Gastrocnemius medialis (tissue), 4 donors: ENCODE measurements around the gene SMAD3.

Source experiments
- POLR2A ChIP-seq, 2 donors: fragments of 450-650 bp; IDR thresholded peaks; one replicate each; pipeline ENCODE4 v1.6.1; 2017; ENCODE audit warnings: antibody characterized with exemption in 2 of 2, mild to moderate bottlenecking in 2 of 2, moderate library complexity in 2 of 2
- TF ChIP-seq, protein P1 (sequence below), 5 experiments: fragments of 450-650 bp in 3 of 5; fragments of 200-600 bp in 2 of 5; sonication (generic) in 2 of 5; IDR thresholded peaks in 4 of 5; conservative IDR thresholded peaks in 1 of 5; 1 replicate in 4 of 5; 2 replicates in 1 of 5; pipeline ENCODE4 v1.5.1; 2016 to 2019; ENCODE audit warnings: antibody characterized with exemption in 5 of 5, mild to moderate bottlenecking in 3 of 5, moderate library complexity in 3 of 5

DNA sequence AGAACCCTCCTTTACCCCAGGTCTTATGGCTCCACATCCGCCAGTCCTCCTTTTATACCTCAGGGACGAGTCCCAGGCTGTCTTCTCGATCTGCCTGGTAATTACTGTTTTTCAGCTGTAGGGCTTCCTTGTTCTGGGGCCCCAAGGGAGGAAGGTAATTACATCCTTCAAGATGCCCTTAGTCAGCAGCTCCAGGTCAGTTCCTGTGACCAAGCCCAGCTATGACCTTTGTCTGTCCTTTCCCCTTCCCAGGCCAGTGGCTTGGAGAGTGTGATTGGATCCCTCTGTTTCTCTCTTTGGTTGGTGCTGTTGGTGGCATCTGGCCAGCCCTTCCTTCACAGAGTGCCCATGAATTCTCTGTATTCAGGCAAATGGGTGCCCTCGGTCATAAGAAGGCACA lies 96.5 kb downstream of the SMAD3 start:
- TF ChIP-seq, protein P1, sequence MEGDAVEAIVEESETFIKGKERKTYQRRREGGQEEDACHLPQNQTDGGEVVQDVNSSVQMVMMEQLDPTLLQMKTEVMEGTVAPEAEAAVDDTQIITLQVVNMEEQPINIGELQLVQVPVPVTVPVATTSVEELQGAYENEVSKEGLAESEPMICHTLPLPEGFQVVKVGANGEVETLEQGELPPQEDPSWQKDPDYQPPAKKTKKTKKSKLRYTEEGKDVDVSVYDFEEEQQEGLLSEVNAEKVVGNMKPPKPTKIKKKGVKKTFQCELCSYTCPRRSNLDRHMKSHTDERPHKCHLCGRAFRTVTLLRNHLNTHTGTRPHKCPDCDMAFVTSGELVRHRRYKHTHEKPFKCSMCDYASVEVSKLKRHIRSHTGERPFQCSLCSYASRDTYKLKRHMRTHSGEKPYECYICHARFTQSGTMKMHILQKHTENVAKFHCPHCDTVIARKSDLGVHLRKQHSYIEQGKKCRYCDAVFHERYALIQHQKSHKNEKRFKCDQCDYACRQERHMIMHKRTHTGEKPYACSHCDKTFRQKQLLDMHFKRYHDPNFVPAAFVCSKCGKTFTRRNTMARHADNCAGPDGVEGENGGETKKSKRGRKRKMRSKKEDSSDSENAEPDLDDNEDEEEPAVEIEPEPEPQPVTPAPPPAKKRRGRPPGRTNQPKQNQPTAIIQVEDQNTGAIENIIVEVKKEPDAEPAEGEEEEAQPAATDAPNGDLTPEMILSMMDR (IDR thresholded peaks at IDR 0.05 in 4 of 5, conservative IDR thresholded peaks at IDR 0.05 in 1 of 5): no peak
- no peak for TF ChIP-seq POLR2A (IDR thresholded peaks at IDR 0.05)
